Cardiac fibroblast (primary cell): ENCODE measurements around the gene PLA2G3.

Experiments
- DNase-seq, 2 donors: peaks; one replicate each; pipeline versions ENCODE4 v3.0.0 to v3.0.0-alpha.2; 2010; ENCODE audit warnings: low read depth in 2 of 2
- H3K4me3 ChIP-seq, 2 donors: replicated peaks in 1 of 2; 1 replicate in 1 of 2; 2 replicates in 1 of 2; pipeline ENCODE4 v1.5.1; 2011; ENCODE audit warnings: low read depth in 2 of 2, low read length in 2 of 2, mild to moderate bottlenecking in 2 of 2, moderate library complexity in 1 of 2
- CTCF ChIP-seq: IDR thresholded peaks from one replicate; pipeline ENCODE4 v1.5.1; 2011; ENCODE audit warnings: low read depth, mild to moderate bottlenecking, low read length, inconsistent platforms

PLA2G3 gene

GRCh38 chr22:31148953-31149627 lies 8.8 kb upstream of the PLA2G3 start:
- no peak overlapping the region for H3K4me3 ChIP-seq
- peak; percentile 99 for TF ChIP-seq CTCF
- DNase-seq, result peak; percentile 84 to 90

GRCh38 chr22:31148488-31148887 lies 8.2 kb upstream of the PLA2G3 start:
- DNase-seq, result peak; percentile 71 to 72
- H3K4me3 ChIP-seq, result no peak overlapping the region
- TF ChIP-seq CTCF, result no peak

GRCh38 chr22:31144223-31144622 lies 3.9 kb upstream of the PLA2G3 start:
- no peak overlapping the region for H3K4me3 ChIP-seq
- no peak for TF ChIP-seq CTCF
- peak in 1 of 2 donors; percentile 67 for DNase-seq

- DNase-seq, result no peak
- TF ChIP-seq CTCF, result no peak
Measured at GRCh38 chr22:31143537-31143936, 3.2 kb upstream of the PLA2G3 start.

GRCh38 chr22:31143038-31143437 lies 2.7 kb upstream of the PLA2G3 start:
- TF ChIP-seq CTCF, result no peak

More at GRCh38 chr22:31143537-31143936, 3.2 kb upstream of the PLA2G3 start:
- no peak overlapping the region for H3K4me3 ChIP-seq

GRCh38 chr22:31142285-31142684 lies 2.0 kb upstream of the PLA2G3 start:
- TF ChIP-seq CTCF, result no peak
- H3K4me3 ChIP-seq, result no peak overlapping the region
- no peak for DNase-seq

More at GRCh38 chr22:31143038-31143437, 2.7 kb upstream of the PLA2G3 start:
- no peak for DNase-seq
- no peak overlapping the region for H3K4me3 ChIP-seq

GRCh38 chr22:31141551-31141950 lies 1.2 kb upstream of the PLA2G3 start:
- H3K4me3 ChIP-seq, result no peak overlapping the region
- DNase-seq, result no peak
- TF ChIP-seq CTCF, result no peak
